T47D (cell line): ENCODE data around the gene RAPSN.

Source experiments
- DNase-seq, 2 experiments: peaks; one replicate each; pipeline versions ENCODE4 v3.0.0 to v3.0.0-alpha.2; 2011 to 2012; ENCODE audit warnings: low read depth in 1 of 2, low spot score in 1 of 2
- JUND ChIP-seq: IDR thresholded peaks from 2 replicates; pipeline ENCODE4 v1.6.1; 2012; ENCODE audit warnings: low read depth
- in situ Hi-C: cut with HindIII; loops from 2 replicates; pipeline ENCODE4 v1.10.0; 2016; ENCODE audit warnings: low sequenced_read_pairs, low pct_unique_long_range_greater_than_20kb

RAPSN gene

DNA sequence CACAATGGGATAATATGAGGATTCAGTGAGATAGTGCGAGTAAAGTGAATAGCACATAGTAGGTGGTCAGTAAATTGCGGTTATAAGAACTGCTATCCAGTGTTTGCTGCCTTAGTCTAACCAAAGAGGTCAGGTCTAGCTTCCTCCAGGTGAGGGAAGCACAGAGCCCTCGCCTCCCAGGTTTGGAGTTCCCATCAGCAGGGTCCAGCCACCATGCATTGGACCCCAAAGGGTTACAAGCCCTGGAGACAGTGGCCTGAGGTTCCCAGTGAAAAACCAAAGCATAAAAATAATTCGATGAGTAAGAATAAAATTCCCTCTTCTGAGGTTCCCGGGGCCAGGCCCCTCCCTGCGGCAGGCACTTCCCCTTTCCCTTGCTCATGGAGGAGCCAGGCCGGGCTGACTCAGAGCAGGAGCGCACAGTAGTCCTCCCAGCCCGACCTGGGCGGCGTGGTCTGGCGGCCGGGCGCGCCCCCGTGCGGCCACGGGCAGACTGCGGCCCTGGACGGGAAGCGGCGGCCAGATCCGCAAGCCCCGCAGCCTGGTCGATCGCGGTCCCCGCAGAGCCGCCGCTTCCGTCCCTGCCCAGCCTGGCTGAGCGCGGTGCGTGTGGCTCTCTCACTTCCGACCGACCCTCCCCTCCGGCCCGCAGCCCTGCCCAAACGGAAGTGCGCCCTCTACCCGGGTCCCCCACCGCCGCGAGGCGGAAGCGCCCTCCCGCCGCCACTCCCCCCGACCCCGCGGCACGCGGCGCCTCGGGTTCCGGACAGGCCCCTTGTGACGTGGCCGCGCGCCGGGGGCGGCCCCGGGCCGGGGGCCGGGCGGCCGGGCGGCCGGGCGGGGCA is 41.0 kb downstream of the RAPSN start, which contains the start of gene SLC39A13:
TSS of gene SLC39A13 (plus strand) at position 845 of the 845 bp plus-strand sequence. CDS start 1,505 bp downstream, outside the sequence.
- no peak for TF ChIP-seq JUND
- in situ Hi-C loops: no loop called here
- peak; percentile 97 to 98 for DNase-seq

DNA sequence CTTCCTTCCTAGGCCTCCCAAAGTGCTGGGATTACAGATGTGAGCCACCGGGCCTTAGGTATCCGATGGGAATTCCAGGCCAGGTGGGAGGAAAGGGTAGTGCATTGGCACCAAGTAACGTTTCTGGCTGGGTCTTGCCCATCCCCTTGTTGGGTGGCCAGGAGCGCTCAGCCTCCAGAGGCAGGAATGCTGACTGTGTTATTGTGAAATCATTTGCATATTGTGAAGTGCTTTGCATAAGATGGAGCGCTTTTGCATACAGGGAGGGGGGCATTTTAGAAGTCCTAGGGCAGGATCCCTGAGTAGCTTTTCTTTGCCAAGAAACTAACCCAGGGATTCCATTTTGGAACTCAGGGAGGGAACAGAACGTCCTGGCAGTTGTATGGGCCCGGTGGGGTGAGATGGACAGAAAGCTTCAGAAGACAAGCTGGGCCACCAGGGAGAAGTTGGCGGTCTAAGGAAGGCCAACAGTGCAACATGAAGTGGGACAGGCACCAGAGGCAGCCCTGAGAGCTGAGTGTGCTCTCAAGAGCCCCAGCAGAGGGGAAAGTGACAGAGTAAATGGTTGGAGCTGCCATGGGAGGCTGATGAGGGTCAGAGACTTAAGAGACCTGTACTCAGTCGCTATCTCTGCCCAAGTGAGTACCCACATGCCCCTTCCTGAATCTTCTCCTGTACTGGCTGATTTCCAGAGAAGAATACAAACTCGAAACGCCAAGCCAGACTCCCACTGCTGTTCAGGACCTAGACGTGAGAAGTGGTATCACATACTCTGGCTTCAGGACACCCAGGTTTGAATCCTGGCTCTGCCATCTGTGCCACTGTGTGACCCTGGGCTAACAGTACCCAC is 41.8 kb downstream of the RAPSN start:
- DNase-seq: peak in 1 of 2 experiments; percentile 52

DNA sequence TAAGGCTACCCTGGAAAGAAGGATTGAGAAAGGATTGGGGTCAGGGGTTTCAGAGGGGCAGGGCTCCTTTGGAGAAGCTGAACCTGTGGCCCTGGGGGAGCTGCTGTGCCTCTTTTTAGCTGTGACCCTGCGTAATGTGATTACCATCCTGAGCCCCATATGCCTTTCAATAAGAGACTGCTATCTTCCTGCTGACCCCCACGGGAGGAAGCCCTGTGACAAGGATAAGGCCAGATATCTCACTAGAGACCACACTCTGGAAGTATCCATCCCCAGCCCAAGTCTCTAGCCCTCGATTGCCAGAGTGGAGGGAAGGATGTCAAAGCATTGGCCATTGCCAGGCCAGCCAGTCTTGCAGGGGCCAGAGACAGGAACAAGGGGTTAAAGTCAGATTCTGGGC is 45.4 kb downstream of the RAPSN start:
- DNase-seq: no peak
- in situ Hi-C loops: no loop called here
- no peak for TF ChIP-seq JUND

More for the DNA sequence above, 41.8 kb downstream of the RAPSN start:
- in situ Hi-C loops: no loop called here
- no peak for TF ChIP-seq JUND

DNA sequence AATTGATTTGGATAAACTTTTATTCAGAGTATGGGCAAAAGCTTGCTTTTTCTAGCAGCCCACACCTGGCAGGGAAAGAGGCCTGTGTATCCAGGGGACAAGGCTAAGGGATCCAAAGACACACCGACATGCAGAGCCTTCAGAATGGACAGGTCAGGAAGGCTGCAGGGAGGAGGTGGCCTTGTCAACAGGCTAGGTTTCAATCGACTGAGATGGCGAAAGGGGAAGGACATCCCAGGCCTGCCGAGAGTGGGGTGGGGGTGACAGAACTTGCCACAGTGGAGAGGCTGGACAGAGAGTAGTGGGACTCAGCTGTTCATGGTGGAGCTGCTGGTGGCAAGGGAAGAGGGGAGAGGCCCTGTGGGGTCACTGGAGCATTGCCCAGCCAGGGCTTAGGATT is 45.8 kb downstream of the RAPSN start:
- no peak for TF ChIP-seq JUND
- no peak for DNase-seq
- in situ Hi-C loops: no loop called here

DNA sequence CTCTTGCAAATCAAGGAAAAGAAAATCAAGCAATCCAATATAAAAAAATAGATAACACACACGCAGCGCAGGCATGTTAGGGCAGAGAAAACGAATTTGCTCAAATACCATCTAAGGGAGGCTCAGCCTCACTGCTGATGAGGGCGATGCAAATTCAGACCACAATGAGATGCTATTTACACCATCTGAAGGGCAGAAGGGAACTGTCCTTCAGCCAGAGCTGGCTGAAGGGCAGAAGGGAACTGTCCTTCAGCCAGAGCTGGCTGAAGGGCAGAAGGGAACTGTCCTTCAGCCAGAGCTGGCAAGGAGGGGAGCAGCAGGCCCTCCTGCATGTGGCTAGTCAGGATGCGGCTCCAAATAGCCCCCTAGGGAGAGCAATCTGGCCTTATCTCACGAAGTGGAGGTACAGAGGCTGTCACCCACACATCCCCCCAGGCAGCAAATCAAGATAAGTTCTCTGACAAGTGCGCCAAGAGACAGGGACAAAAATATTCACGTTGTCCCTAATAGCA is 48.1 kb downstream of the RAPSN start:
- DNase-seq: no peak
- TF ChIP-seq JUND: no peak
- in situ Hi-C loops: no loop called here

DNA sequence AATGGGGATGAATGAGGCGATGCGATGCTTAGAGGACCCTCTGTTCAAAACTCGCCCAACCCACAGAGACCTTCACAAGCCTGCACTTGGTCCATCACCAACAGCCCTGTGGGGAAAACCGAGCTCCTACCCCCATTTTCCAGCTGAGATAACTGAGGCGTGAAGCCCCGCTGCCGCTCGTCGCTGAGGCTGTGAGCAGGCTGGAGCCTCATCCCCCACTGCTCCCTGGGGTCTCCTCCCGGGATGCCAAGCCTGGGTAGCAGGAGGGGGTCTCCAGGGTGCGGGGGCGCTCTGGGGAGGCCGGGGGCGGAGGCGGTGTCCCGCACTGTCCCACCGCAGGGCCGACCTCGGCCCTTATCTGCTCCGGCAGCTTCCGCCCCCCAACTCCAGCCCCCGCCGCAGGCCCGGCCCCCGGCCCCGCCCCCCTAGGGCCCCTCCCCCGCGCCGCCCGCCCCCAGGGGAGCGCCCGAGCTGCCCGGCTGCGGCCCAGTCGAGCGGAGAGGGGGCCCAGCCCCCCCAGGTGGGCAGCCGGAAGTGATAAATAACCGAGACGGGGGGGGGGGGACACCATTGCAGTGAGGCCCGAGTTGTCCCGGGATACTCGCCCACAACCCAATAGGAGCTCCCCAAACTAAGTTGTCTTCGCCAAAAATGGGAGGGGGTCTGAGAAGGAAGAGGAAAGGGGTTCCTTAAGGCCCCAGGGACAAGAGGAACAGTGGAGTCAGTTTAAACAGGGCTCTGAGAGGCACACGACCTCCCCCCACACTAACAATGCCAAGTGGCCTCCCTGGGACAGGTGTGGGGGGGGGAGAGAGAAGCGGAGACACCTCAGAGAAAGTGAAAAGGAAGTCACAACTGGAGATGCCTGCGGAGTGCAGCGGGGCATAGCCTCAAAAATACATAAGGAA is 48.8 kb downstream of the RAPSN start:
- in situ Hi-C loops: no loop called here
- no peak for TF ChIP-seq JUND
- no peak for DNase-seq

DNA sequence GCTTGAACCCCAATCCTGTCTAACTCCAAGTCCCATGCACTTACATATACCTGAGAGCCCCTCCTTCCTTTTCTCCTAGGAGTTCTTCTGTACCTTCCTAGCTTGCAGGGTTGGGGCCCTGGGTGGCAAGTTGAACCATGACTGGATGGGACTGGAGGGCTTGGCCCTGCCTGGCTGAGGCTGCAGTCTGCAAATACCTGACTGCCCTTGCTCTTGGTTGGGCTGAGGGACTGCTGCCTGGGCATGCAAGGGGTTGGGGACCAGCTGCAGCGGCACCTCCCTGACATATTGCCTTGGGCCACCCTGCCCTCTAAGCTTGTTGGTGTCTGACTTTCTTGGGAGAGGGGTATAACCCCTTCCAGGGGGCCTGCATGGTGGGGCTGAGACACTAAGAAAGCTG is 50.4 kb downstream of the RAPSN start:
- DNase-seq: no peak
- TF ChIP-seq JUND: no peak
- in situ Hi-C loops: no loop called here

DNA sequence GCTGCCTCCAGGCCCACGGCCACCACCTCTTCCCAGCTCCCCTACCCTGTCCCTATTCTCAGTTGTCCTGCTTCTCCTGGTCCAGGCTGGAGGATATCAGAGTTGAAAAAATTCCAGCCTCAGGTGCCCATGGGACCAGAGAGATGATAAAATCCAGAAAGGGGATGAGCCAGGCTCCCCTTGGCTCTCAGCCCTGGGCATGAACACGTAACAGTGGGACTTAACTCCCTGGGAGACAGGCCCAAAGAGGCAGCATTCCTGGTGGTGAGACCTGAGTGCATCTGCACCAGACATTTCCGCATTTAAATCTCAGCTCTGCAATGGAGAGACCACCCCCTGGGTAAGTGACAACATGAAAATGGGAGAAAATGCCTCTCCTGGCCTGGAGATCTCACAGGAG is 50.9 kb downstream of the RAPSN start:
- no peak for TF ChIP-seq JUND
- in situ Hi-C loops: no loop called here
- no peak for DNase-seq

DNA sequence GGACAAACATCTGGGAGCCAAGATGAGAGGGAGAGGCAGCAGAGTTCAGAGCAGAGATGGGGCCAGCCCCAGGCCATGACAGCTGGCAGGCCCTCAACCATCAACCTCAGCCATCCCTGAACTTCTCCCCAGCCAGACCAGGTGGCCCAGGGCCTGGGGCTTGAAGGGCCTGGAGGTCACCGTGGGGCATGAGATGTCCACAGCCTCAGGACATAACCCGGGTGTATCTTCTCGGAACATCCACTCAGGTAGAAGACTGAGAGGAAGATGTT is 53.0 kb downstream of the RAPSN start:
- TF ChIP-seq JUND: no peak
- no peak for DNase-seq
- in situ Hi-C loops: no loop called here

DNA sequence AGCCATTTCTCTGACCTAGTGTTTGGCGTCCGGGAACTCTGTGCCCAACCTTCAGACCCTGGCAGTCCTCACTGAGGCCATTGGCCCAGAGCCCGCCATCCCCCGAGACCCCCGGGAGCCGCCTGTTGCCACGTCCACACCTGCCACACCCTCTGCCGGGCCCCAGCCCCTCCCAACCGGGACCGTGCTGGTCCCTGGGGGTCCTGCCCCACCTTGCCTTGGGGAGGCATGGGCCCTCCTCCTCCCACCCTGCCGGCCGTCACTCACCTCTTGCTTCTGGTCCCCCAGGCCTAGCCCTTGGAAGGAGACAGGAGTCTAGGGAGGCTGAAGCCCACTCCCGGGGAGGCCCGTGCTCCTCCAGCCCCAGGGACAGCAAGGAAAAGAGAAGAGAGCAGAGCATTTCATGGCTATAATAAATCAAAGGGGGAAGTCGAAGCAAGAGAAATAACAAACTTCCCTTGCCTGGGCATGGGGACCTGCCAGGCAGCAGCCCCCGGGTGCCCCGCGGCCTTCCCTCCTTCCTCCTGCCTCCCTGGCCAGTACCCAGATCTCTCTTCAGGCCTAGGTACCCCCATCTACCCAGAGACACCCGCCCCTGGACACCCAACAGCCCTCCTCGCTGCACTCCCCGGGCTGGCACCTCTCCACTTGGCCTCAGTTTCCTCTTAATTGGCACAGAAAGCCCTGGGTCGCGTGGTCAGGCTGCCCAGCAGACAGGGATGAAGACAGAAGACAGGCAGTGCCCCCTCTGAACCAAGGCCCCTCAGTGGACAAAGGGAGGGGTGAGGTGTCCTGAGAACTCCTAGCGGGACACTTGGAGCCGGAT is 53.5 kb downstream of the RAPSN start:
- in situ Hi-C loops: no loop called here
- TF ChIP-seq JUND: no peak
- DNase-seq: no peak
